GM23338 (cell line): ENCODE measurements around the gene NHS. TPM values are rescaled to one million over a fixed set of nuclear protein-coding genes. Genes with fewer than 3 reads are reported as not detected.

Experiments
- ATAC-seq: fragments of 200-7000 bp; cut with Tn5 transposase; 3 replicates; pipeline ENCODE4 v1.9.1; 2020
- DNase-seq: peaks from one replicate; pipeline ENCODE4 v3.0.0-alpha.2; 2015; ENCODE audit warnings: low spot score
- H2AFZ ChIP-seq: fragments of 200-600 bp; sonication (generic); 2 replicates; pipeline ENCODE4 v1.8.0; 2016; ENCODE audit warnings: antibody characterized with exemption, mild to moderate bottlenecking, moderate library complexity
- H3F3A ChIP-seq: fragments of 200-600 bp; sonication (generic); replicated peaks from 2 replicates; pipeline ENCODE4 v1.8.0; 2017; ENCODE audit warnings: antibody characterized with exemption, mixed run types, low read depth
- H3K27ac ChIP-seq: fragments of 200-600 bp; sonication (generic); 2 replicates; pipeline ENCODE4 v1.6.1; 2016; ENCODE audit warnings: low read depth
- H3K27me3 ChIP-seq: fragments of 200-600 bp; sonication (generic); 2 replicates; pipeline ENCODE4 v1.8.0; 2016; ENCODE audit warnings: mild to moderate bottlenecking, mixed run types, moderate library complexity; ENCODE audit not compliant: insufficient read depth
- H3K36me3 ChIP-seq: fragments of 200-600 bp; sonication (generic); 2 replicates; pipeline ENCODE4 v1.8.0; 2016; ENCODE audit warnings: mild to moderate bottlenecking; ENCODE audit not compliant: insufficient read depth
- H3K4me1 ChIP-seq: fragments of 200-600 bp; sonication (generic); 2 replicates; pipeline ENCODE4 v1.8.0; 2016; ENCODE audit warnings: mild to moderate bottlenecking, moderate library complexity; ENCODE audit not compliant: insufficient read depth
- H3K4me2 ChIP-seq: fragments of 200-600 bp; sonication (generic); 2 replicates; pipeline ENCODE4 v1.7.1; 2017; ENCODE audit warnings: mixed run types
- H3K4me3 ChIP-seq: fragments of 200-600 bp; sonication (generic); 2 replicates; pipeline ENCODE4 v1.6.1; 2016; ENCODE audit warnings: mixed run types
- H3K79me2 ChIP-seq: fragments of 200-600 bp; sonication (generic); replicated peaks from 2 replicates; pipeline ENCODE4 v1.8.0; 2017; ENCODE audit warnings: mild to moderate bottlenecking; ENCODE audit not compliant: insufficient read depth
- H3K9me2 ChIP-seq: fragments of 200-600 bp; sonication (generic); 2 replicates; pipeline ENCODE4 v1.8.0; 2017; ENCODE audit not compliant: insufficient read depth
- H4K20me1 ChIP-seq: fragments of 200-600 bp; sonication (generic); replicated peaks from 2 replicates; pipeline ENCODE4 v1.8.0; 2017; ENCODE audit warnings: mild to moderate bottlenecking; ENCODE audit not compliant: insufficient read depth
- H3K27ac Mint-ChIP-seq: 2 replicates; pipeline ENCODE4 v1.8.0; 2020; ENCODE audit warnings: inconsistent platforms, mild to moderate bottlenecking, moderate library complexity, mixed read lengths
- H3K27me3 Mint-ChIP-seq: 3 replicates; pipeline ENCODE4 v1.8.0; 2022; ENCODE audit warnings: low read depth, mild to moderate bottlenecking, moderate library complexity, mixed read lengths, inconsistent platforms; ENCODE audit not compliant: insufficient read depth, poor library complexity
- H3K36me3 Mint-ChIP-seq: 3 replicates; pipeline ENCODE4 v1.8.0; 2021; ENCODE audit warnings: low read depth, mild to moderate bottlenecking, inconsistent platforms, moderate library complexity, mixed read lengths
- H3K4me1 Mint-ChIP-seq: 3 replicates; pipeline ENCODE4 v1.8.0; 2020; ENCODE audit warnings: mild to moderate bottlenecking, inconsistent platforms, mixed read lengths
- H3K4me3 Mint-ChIP-seq: 3 replicates; pipeline ENCODE4 v1.8.0; 2021; ENCODE audit warnings: moderate library complexity, mild to moderate bottlenecking, inconsistent platforms, mixed read lengths
- H3K9me3 Mint-ChIP-seq: 3 replicates; pipeline ENCODE4 v1.8.0; 2020; ENCODE audit warnings: moderate library complexity, mild to moderate bottlenecking, inconsistent platforms, mixed read lengths
- CREB1 ChIP-seq: fragments of 250-450 bp; sonication (Bioruptor Pico); IDR thresholded peaks from 2 replicates; pipeline ENCODE4 v1.5.0; 2020; ENCODE audit warnings: low read depth, mild to moderate bottlenecking, moderate library complexity
- CTCF ChIP-seq, 2 experiments: fragments of 200-600 bp in 1 of 2; sonication (generic) in 1 of 2; conservative IDR thresholded peaks; 2 replicates each; pipeline versions ENCODE4 v1.5.1 to v1.6.1; 2016 to 2017; ENCODE audit warnings: antibody characterized with exemption in 2 of 2, low read depth in 2 of 2, mild to moderate bottlenecking in 2 of 2, moderate library complexity in 1 of 2
- ETS1 ChIP-seq: IDR thresholded peaks from 2 replicates; pipeline ENCODE4 v1.6.1; 2016; ENCODE audit warnings: antibody characterized with exemption
- EZH2 ChIP-seq: fragments of 200-600 bp; sonication (generic); IDR thresholded peaks from one replicate; pipeline ENCODE4 v1.8.0; 2017; ENCODE audit warnings: antibody characterized with exemption, mild to moderate bottlenecking, low read depth; ENCODE audit not compliant: unreplicated experiment
- EZH2phosphoT487 ChIP-seq: fragments of 200-600 bp; sonication (generic); IDR thresholded peaks from one replicate; pipeline ENCODE4 v1.8.1; 2018; ENCODE audit warnings: antibody characterized with exemption; ENCODE audit not compliant: unreplicated experiment
- JUNB ChIP-seq: IDR thresholded peaks from one replicate; pipeline ENCODE4 v1.6.1; 2016; ENCODE audit warnings: antibody characterized with exemption; ENCODE audit not compliant: unreplicated experiment
- POLR2AphosphoS5 ChIP-seq: IDR thresholded peaks from 2 replicates; pipeline ENCODE4 v1.6.1; 2016; ENCODE audit warnings: antibody characterized with exemption, low read depth
- STAT1 ChIP-seq: IDR thresholded peaks from one replicate; pipeline ENCODE4 v1.6.1; 2016; ENCODE audit warnings: antibody characterized with exemption; ENCODE audit not compliant: unreplicated experiment
- ZNF114 ChIP-seq: fragments of 250-450 bp; sonication (Bioruptor Pico); IDR thresholded peaks from 2 replicates; pipeline ENCODE4 v1.5.0; 2020; ENCODE audit warnings: mild to moderate bottlenecking, moderate library complexity
- ZNF331 ChIP-seq: fragments of 250-450 bp; sonication (Bioruptor Pico); IDR thresholded peaks from 2 replicates; pipeline ENCODE4 v1.5.0; 2020; ENCODE audit warnings: low read depth, mild to moderate bottlenecking, moderate library complexity
- polyA plus RNA-seq: library from polyadenylated mRNA; unstranded; fragments of >200 nt; fragmentation: Nextera tagmentation; extraction: Ambion mirVana; gene quantifications from 2 replicates; pipeline ENCODE4 v1.2.1, GENCODE V29; 2016
- total RNA-seq: library from RNA; depleted of rRNA; stranded (reverse); fragments of >200 nt; shearing (Covaris generic); gene quantifications from 2 replicates; pipeline ENCODE4 v1.2.3, GENCODE V29; 2014
- TF ChIP-seq, protein P1 (sequence below): IDR thresholded peaks from one replicate; pipeline ENCODE4 v1.6.1; 2018; ENCODE audit warnings: antibody characterized with exemption; ENCODE audit not compliant: unreplicated experiment

NHS gene
- total and polyA plus RNA-seq, 2 experiments from 2014 or later = 1.8 to 8.2 TPM

DNA sequence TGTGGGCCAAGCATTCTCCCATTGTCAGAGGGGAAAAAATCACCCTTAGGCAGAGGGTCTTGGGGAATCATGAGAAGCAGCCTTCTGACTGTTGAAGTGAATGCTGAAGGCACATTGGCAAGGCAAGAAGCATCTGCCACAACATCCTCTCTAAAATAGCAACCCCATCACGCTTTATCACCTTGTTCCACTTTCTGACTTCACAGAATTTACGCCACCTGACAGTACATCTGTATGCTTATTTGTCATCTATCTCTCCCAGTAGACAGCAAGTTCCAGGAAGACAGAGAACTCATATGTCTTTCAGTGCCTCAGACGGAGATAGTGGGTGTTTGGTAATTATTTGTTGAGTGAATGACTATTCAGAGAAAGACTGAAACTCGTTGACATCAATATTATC lies 293.9 kb downstream of the NHS start (continued):
- TF ChIP-seq ETS1 (no peak), CTCF (conservative IDR thresholded peaks at IDR 0.05; ENCODE audit: low read depth in 2 of 2) (no peak), JUNB (no peak)

- Histone ChIP-seq H3K4me2 (no peak overlapping the region), H3K9me2 (no peaks in the 10 kb centered on the region), H4K20me1 (no peaks in the 10 kb centered on the region), H3K79me2 (no peaks in the 10 kb centered on the region), H3K27me3 (no peaks in the 10 kb centered on the region), H3K36me3 (no peaks in the 10 kb centered on the region), H2AFZ (no peak overlapping the region), H3K4me1 (no peaks in the 10 kb centered on the region), H3K4me3 (no peak overlapping the region), H3F3A (no peaks in the 10 kb centered on the region), H3K27ac (no peak overlapping the region)
- Mint-ChIP-seq H3K4me3 (no peak overlapping the region), H3K27ac (no peak overlapping the region), H3K36me3 (no peaks in the 10 kb centered on the region), H3K9me3 (no peaks in the 10 kb centered on the region; the same call in 2 of the 3 replicates), H3K27me3 (peaks cover 4% of the 10 kb centered on the region), H3K4me1 (no peaks in the 10 kb centered on the region)
- peak; percentile 54 for ATAC-seq
- TF ChIP-seq CREB1 (CRISPR knock-in tag) (no peak), CTCF (conservative IDR thresholded peaks at IDR 0.05; ENCODE audit: low read depth in 2 of 2) (peak; percentile 42 to 46)
- DNase-seq = peak; percentile 39
These were observed 294.5 kb downstream of the NHS start for GRCh38 chrX:17669458-17669857.

DNA sequence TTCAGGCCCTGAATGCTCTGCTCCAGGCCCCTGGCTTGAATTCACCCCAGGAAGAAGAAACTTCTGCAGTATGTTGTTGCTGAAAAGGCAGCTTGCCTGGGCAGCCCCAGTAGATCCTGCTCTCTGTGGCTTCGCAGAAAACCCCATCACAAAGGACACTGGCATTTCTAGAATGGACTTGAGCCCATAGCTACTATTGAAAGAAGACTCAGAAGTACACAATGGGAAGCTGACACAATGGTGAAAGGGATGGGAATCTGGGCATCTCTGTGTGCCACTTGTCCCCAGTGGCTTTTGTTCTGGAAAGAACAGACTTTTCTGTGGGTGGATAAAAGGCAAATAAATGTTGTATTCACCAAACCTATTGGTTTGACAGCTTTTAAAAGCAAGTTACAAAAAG lies 294.9 kb downstream of the NHS start:
- ATAC-seq (no peak), DNase-seq (no peak)
- Histone ChIP-seq H3K79me2 (no peaks in the 10 kb centered on the region), H3K27me3 (no peaks in the 10 kb centered on the region), H3F3A (no peaks in the 10 kb centered on the region), H3K4me3 (no peak overlapping the region), H3K27ac (no peak overlapping the region), H3K4me1 (no peaks in the 10 kb centered on the region), H2AFZ (no peak overlapping the region), H3K9me2 (no peaks in the 10 kb centered on the region), H3K4me2 (no peak overlapping the region), H3K36me3 (no peaks in the 10 kb centered on the region), H4K20me1 (no peaks in the 10 kb centered on the region)
- H3K27me3 Mint-ChIP-seq = peaks cover 4% of the 10 kb centered on the region
- H3K36me3 Mint-ChIP-seq = no peaks in the 10 kb centered on the region
- H3K4me3 Mint-ChIP-seq = no peak overlapping the region
- H3K27ac Mint-ChIP-seq = no peak overlapping the region
- H3K4me1 Mint-ChIP-seq = no peaks in the 10 kb centered on the region
- no peaks in the 10 kb centered on the region; the same call in 2 of the 3 replicates for H3K9me3 Mint-ChIP-seq
- TF ChIP-seq CREB1 (CRISPR knock-in tag) = no peak
- TF ChIP-seq, protein P1, sequence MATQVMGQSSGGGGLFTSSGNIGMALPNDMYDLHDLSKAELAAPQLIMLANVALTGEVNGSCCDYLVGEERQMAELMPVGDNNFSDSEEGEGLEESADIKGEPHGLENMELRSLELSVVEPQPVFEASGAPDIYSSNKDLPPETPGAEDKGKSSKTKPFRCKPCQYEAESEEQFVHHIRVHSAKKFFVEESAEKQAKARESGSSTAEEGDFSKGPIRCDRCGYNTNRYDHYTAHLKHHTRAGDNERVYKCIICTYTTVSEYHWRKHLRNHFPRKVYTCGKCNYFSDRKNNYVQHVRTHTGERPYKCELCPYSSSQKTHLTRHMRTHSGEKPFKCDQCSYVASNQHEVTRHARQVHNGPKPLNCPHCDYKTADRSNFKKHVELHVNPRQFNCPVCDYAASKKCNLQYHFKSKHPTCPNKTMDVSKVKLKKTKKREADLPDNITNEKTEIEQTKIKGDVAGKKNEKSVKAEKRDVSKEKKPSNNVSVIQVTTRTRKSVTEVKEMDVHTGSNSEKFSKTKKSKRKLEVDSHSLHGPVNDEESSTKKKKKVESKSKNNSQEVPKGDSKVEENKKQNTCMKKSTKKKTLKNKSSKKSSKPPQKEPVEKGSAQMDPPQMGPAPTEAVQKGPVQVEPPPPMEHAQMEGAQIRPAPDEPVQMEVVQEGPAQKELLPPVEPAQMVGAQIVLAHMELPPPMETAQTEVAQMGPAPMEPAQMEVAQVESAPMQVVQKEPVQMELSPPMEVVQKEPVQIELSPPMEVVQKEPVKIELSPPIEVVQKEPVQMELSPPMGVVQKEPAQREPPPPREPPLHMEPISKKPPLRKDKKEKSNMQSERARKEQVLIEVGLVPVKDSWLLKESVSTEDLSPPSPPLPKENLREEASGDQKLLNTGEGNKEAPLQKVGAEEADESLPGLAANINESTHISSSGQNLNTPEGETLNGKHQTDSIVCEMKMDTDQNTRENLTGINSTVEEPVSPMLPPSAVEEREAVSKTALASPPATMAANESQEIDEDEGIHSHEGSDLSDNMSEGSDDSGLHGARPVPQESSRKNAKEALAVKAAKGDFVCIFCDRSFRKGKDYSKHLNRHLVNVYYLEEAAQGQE = no peak
- no peak for TF ChIP-seq ZNF114 (CRISPR knock-in tag)
- TF ChIP-seq STAT1 = no peak
- TF ChIP-seq JUNB = no peak
- no peak for TF ChIP-seq ZNF331
- TF ChIP-seq CTCF (conservative IDR thresholded peaks at IDR 0.05; ENCODE audit: low read depth in 2 of 2) = no peak
- no peak for TF ChIP-seq EZH2phosphoT487
- TF ChIP-seq POLR2AphosphoS5 = no peak
- no peak for TF ChIP-seq EZH2
